T1000 (cell line): ENCODE data around the gene KCP.

Experiments used
- DNase-seq: peaks from one replicate; lab custom pipeline; 2025; ENCODE audit warnings: mixed read lengths; lab: John Stamatoyannopoulos, UW

The KCP gene

GRCh38 chr7:128874140-128875031 is 36.1 kb downstream of the KCP start:
- DNase-seq: no peak

- no peak for DNase-seq
Observed at GRCh38 chr7:128873234-128873633, 37.3 kb downstream of the KCP start.

- DNase-seq: no peak
Observed at GRCh38 chr7:128872394-128872824, 38.1 kb downstream of the KCP start.

GRCh38 chr7:128871050-128871449 is 39.5 kb downstream of the KCP start:
- DNase-seq: no peak

GRCh38 chr7:128869944-128870285 is 40.6 kb downstream of the KCP start:
- no peak for DNase-seq

GRCh38 chr7:128869138-128869943 is 41.2 kb downstream of the KCP start:
- DNase-seq: no peak

GRCh38 chr7:128868624-128869137 is 41.8 kb downstream of the KCP start:
- DNase-seq: no peak

GRCh38 chr7:128867842-128868623 is 42.5 kb downstream of the KCP start:
- DNase-seq: no peak

GRCh38 chr7:128867241-128867640 is 43.3 kb downstream of the KCP start:
- no peak for DNase-seq

- no peak for DNase-seq
Observed at GRCh38 chr7:128865996-128866877, 44.3 kb downstream of the KCP start.

GRCh38 chr7:128865303-128865702 is 45.2 kb downstream of the KCP start:
- DNase-seq: no peak

- DNase-seq: no peak
Observed at GRCh38 chr7:128863433-128863989, 47.0 kb downstream of the KCP start.

GRCh38 chr7:128862571-128863432 is 47.7 kb downstream of the KCP start, which contains the start of gene ATP6V1F:
Gene ATP6V1F, plus strand, starts transcription at chr7:128862856. Its CDS starts 49 bp downstream, at chr7:128862905.
- peak; percentile 91 for DNase-seq

- no peak for DNase-seq
Observed at GRCh38 chr7:128861957-128862570, 48.4 kb downstream of the KCP start.

GRCh38 chr7:128860158-128861073 is 50.1 kb downstream of the KCP start:
- no peak for DNase-seq

GRCh38 chr7:128859232-128860157 is 51.0 kb downstream of the KCP start:
- no peak for DNase-seq
